ENCODE data around the gene S100A8. TPM values are rescaled to one million over a fixed set of nuclear protein-coding genes. Genes with fewer than 3 reads are reported as not detected.

The S100A8 gene
- polyA plus RNA-seq, 3 donors from 2014 or later = 20.3 to 43.5 (median 40.3) TPM

Other genes with a start within 250 kb of the S100A8 start
- not detected for gene SPRR2G, start 240.2 kb downstream of the S100A8 start, polyA plus RNA-seq
- gene LELP1, start 187.6 kb downstream of the S100A8 start, polyA plus RNA-seq = not detected
- gene PRR9, start 173.5 kb downstream of the S100A8 start, polyA plus RNA-seq = not detected
- not detected for gene LORICRIN, start 131.4 kb downstream of the S100A8 start, polyA plus RNA-seq
- not detected for gene PGLYRP3, start 78.1 kb downstream of the S100A8 start, polyA plus RNA-seq
- gene PGLYRP4, start 42.2 kb downstream of the S100A8 start, polyA plus RNA-seq = not detected
- 100 to 1,000 TPM in 1 of 3 donors, 10 to 100 TPM in 2; 38.1 to 109 (median 86.0) TPM for gene S100A9, start 33.2 kb downstream of the S100A8 start, polyA plus RNA-seq
- 1 to 10 TPM in 2 of 3 donors, under 1 TPM in 1; 0.87 to 3.8 (median 2.6) TPM for gene S100A12, start 15.5 kb downstream of the S100A8 start, polyA plus RNA-seq
- not detected for gene S100A7A, start 25.4 kb upstream of the S100A8 start, polyA plus RNA-seq
- gene S100A7, start 69.6 kb upstream of the S100A8 start, polyA plus RNA-seq = not detected
- 100 to 1,000 TPM; 472 to 828 (median 543) TPM for gene S100A6, start 144.9 kb upstream of the S100A8 start, polyA plus RNA-seq
- gene S100A5, start 149.9 kb upstream of the S100A8 start, polyA plus RNA-seq = under 1 TPM in 1 of 3 donors, not detected in 2; 0.68 TPM
- gene S100A4, start 154.7 kb upstream of the S100A8 start, polyA plus RNA-seq = 1,000 to 10,000 TPM; 1,846 to 2,303 (median 2,006) TPM
- not detected for gene S100A3, start 158.2 kb upstream of the S100A8 start, polyA plus RNA-seq
- under 1 TPM in 1 of 3 donors, not detected in 2; 0.83 TPM for gene S100A2, start 174.8 kb upstream of the S100A8 start, polyA plus RNA-seq
- not detected for gene S100A16, start 222.1 kb upstream of the S100A8 start, polyA plus RNA-seq
- gene S100A14, start 225.3 kb upstream of the S100A8 start, polyA plus RNA-seq = not detected
- gene S100A13, start 236.4 kb upstream of the S100A8 start, polyA plus RNA-seq = 1 to 10 TPM; 1.5 to 9.7 (median 3.7) TPM
- gene S100A1, start 237.4 kb upstream of the S100A8 start, polyA plus RNA-seq = not detected
- gene CHTOP, start 243.0 kb upstream of the S100A8 start, polyA plus RNA-seq = 10 to 100 TPM; 37.5 to 70.8 (median 63.1) TPM